Retinal pigment epithelial cell (primary cell): ENCODE measurements around the gene CDCP2.
"Not testable (repeated sequence)": the region's sequence is repeated elsewhere in the genome, so short reads cannot be mapped to it uniquely, and the experiment has no call there.

Source experiments
- DNase-seq: peaks from one replicate; pipeline ENCODE4 v3.0.0-alpha.2; 2010; ENCODE audit warnings: low read depth
- H3K4me3 ChIP-seq: 2 replicates; pipeline ENCODE4 v1.5.1; 2011; ENCODE audit warnings: mild to moderate bottlenecking, low read length, control low read depth, moderate library complexity
- TF ChIP-seq, protein P1 (sequence below): conservative IDR thresholded peaks from 2 replicates; pipeline ENCODE4 v1.5.1; 2011; ENCODE audit warnings: low read depth, low read length, control low read depth, inconsistent platforms

Gene CDCP2

DNA sequence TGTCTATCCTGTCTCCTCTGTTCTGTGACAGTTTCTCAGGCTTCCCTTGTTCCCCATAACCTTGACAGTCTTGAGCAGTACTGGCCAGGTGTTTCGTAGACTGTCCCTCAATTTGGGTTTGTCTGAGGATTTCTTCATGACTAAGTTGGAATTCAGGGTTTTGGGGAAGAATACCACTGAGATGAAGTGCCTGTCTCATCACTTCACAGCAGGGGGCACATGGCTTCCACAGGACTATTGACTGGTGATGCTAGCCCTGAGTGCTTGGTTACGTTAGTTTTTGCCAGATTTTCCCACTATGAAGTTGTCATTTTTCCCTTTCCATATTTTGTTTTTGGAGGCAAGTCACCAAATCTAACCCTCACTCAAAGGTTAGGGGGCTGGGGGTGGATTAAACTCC is 45.7 kb downstream of the CDCP2 start:
- H3K4me3 ChIP-seq, result no peak overlapping the region
- DNase-seq, result no peak
- TF ChIP-seq, protein P1, sequence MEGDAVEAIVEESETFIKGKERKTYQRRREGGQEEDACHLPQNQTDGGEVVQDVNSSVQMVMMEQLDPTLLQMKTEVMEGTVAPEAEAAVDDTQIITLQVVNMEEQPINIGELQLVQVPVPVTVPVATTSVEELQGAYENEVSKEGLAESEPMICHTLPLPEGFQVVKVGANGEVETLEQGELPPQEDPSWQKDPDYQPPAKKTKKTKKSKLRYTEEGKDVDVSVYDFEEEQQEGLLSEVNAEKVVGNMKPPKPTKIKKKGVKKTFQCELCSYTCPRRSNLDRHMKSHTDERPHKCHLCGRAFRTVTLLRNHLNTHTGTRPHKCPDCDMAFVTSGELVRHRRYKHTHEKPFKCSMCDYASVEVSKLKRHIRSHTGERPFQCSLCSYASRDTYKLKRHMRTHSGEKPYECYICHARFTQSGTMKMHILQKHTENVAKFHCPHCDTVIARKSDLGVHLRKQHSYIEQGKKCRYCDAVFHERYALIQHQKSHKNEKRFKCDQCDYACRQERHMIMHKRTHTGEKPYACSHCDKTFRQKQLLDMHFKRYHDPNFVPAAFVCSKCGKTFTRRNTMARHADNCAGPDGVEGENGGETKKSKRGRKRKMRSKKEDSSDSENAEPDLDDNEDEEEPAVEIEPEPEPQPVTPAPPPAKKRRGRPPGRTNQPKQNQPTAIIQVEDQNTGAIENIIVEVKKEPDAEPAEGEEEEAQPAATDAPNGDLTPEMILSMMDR, result peak; percentile 17

DNA sequence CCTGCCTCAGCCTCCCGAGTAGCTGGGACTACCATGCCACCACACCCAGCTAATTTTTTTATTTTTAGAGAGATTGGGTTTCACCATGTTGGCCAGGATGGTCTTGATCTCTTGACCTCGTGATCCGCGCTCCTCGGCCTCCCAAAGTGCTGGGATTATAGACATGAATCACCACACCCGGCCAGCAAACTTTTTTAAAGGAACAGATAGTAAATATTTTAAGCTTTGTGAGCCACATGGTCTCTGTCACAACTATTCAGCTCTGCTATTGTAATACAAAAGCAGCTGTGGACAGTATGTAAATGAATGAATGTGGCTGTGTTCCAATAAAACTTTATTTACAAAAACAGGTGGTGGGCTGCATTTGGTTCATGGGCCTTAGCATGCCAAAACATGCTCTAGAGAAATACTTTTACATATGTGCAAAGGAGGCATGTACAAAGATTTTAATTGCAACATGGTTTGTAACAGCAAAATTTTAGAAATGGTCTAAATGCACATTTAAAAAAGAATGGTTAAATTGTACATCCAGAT is 47.0 kb downstream of the CDCP2 start:
- no peak overlapping the region for H3K4me3 ChIP-seq
- no peak for DNase-seq
- TF ChIP-seq, protein P1, result no peak

DNA sequence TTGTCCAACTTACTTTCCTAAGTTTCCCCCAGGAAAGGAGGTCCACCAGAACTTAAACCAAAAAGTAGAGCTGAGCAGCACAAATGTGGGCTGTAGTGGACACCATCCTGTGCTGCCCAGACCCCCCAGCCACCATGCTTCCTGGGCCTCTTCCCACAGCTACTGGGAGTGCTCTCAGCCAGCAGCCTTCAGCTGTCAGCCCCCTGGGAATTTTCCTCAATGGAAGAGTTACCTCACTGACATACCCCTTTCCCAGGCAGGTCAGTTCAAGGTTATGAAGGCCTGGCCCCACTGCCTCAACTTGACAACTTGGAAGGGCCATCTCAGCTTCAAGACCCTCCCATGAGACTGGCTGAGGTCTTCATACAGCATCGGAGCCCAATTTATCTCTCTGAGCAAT is 47.7 kb downstream of the CDCP2 start:
- no peak overlapping the region for H3K4me3 ChIP-seq
- TF ChIP-seq, protein P1, result no peak
- no peak for DNase-seq

DNA sequence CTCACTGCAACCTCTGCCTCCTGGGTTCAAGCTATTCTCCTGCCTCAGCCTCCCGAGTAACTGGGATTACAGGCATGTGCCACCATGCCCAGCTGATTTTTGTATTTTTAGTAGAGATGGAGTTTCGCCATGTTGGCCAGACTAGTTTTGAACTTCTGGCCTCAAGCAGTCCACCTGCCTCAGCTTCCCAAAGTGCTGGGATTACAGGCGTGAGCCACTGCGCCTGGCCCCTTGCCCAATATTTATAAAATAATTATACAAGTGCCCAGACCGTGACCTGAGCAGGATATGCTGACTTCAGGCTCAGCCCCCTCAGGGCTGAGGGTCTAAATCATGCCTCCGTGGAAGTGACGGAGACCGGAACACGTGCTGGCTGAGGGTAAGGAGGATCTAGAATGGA is 48.2 kb downstream of the CDCP2 start:
- H3K4me3 ChIP-seq, DNase-seq: not testable (repeated sequence)

DNA sequence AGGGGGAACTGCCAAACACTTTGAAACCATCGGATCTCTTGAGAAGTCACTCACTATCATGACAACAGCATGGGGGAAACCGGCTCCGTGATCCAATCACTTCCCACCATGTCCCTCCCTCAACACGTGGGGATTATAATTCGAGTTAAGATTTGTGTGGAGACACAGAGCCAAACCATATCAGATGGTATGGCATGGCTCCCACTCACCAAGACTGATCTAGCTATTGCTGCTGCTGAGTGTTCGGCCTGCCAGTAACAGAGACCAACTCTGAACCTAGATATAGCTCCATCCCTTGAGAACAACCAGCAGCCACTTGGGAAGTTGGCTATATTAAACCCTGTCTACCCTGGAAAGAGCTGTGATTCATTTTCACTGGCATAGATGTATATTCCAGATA is 49.4 kb downstream of the CDCP2 start:
- no peak overlapping the region for H3K4me3 ChIP-seq
- TF ChIP-seq, protein P1, result no peak
- no peak for DNase-seq

DNA sequence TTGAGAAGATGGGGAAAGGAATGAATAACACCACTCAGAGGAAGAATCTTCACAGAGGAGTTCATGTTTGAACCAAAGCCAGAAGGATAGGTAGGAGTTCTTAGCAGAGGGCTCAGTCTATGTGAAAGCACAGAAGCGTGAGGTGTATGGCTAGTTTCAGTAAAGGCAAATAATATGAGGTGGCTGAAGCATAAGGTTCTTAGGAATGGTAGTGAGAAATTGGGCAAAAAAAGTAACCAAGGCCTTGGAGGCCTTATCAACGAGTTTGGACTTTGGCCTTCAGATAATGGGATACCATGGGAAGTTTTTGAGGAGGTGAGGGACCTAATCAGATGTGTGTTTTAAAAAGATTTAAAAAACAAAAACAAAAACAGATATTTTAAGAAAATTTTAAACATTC is 52.3 kb downstream of the CDCP2 start:
- TF ChIP-seq, protein P1, result no peak
- no peak overlapping the region for H3K4me3 ChIP-seq
- DNase-seq, result no peak

DNA sequence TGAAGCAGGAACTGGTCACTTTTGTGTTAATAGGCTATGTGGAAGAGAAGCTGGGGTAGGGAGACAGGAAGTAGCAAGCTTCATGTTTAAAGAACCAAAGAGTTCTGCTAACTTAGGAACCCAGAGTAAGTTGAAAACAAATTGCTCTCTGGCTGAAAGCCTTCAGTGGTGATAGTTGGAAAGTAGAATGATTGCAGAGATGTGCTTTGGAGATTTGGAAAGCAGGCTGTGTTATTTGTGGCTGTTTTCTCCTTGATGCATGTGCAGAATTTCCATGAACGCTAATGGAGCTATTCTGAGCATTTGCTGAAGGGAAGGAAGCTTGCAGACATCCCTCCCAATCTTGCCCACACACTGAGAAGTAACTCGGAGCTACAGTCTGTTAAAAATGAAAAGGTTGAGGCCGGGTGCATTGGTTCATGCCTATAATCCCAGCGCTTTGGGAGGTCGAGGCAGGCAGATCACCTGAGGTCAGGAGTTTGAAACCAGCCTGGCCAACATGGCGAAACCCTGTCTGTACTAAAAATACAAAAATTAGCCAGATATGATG is 53.7 kb downstream of the CDCP2 start:
- no peak overlapping the region for H3K4me3 ChIP-seq
- TF ChIP-seq, protein P1, result no peak
- DNase-seq, result no peak

DNA sequence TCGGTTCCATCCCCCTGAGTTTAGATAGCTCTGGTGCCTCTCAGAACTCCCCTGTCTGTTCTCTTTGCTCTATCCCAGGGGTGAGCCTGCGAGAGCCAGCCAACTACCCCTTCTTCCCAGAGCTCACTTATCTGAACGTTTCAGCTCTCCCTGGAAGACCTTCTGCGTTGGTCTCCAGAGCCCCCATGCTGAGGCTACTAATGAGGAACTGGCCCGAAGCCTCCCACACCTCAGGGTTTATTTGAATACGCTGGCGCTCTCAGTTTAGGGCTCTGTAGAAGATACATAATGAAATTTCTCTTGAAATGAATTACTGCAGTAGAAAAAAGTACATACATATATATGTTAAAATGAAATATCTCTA is 55.9 kb downstream of the CDCP2 start:
- TF ChIP-seq, protein P1, result no peak
- no peak overlapping the region for H3K4me3 ChIP-seq
- DNase-seq, result no peak
